HepG2 (cell line): Measurements from ENCODE around the gene FN1. TPM values are rescaled to one million over a fixed set of nuclear protein-coding genes. Genes with fewer than 3 reads are reported as not detected.

ENCODE experiments used
- EHMT2 ChIP-seq: fragments of 200-600 bp; sonication (generic); IDR thresholded peaks from 2 replicates; pipeline ENCODE4 v1.7.0; 2017; ENCODE audit warnings: antibody characterized with exemption, low read depth, low read length, borderline replicate concordance
- GATAD2A ChIP-seq: IDR thresholded peaks from 2 replicates; pipeline ENCODE4 v1.6.1; 2016
- KLF12 ChIP-seq: sonication (generic); formaldehyde crosslinking; IDR thresholded peaks from 2 replicates; pipeline ENCODE4 v1.4.0; 2020; ENCODE audit warnings: missing genetic modification reagents, borderline replicate concordance
- NONO ChIP-seq, 2 experiments: fragments of 450-650 bp in 1 of 2; sonication (generic) in 1 of 2; formaldehyde crosslinking in 1 of 2; IDR thresholded peaks in 1 of 2; conservative IDR thresholded peaks in 1 of 2; 2 replicates each; pipeline versions ENCODE4 v1.6.1 to v1.8.0; 2017 to 2022; ENCODE audit warnings: mild to moderate bottlenecking in 1 of 2, missing genetic modification reagents in 1 of 2, moderate library complexity in 1 of 2
- NPAS2 ChIP-seq: sonication (generic); formaldehyde crosslinking; IDR thresholded peaks from 2 replicates; pipeline ENCODE4 v1.8.0; 2022; ENCODE audit warnings: mild to moderate bottlenecking, missing genetic modification reagents, borderline replicate concordance
- RFXANK ChIP-seq: IDR thresholded peaks from 2 replicates; pipeline ENCODE4 v1.6.1; 2016
- TEAD3 ChIP-seq: optimal IDR thresholded peaks from 2 replicates; pipeline ENCODE3; 2016; ENCODE audit warnings: borderline replicate concordance
- THAP9 ChIP-seq: sonication (generic); formaldehyde crosslinking; IDR thresholded peaks from 2 replicates; pipeline ENCODE4; 2020; ENCODE audit warnings: missing genetic modification reagents, mild to moderate bottlenecking, borderline replicate concordance
- U2AF2 ChIP-seq: fragments of 200-400 bp; formaldehyde crosslinking; IDR thresholded peaks from 2 replicates; pipeline ENCODE4 v1.6.1; 2017; ENCODE audit warnings: low read depth, mild to moderate bottlenecking, low read length
- ZNF280B ChIP-seq: sonication (generic); formaldehyde crosslinking; IDR thresholded peaks from 2 replicates; pipeline ENCODE4 v1.5.0; 2020; ENCODE audit warnings: missing genetic modification reagents, mild to moderate bottlenecking, borderline replicate concordance
- ZNF407 ChIP-seq: sonication (generic); formaldehyde crosslinking; IDR thresholded peaks from one replicate; pipeline ENCODE4 v1.5.1; 2020; ENCODE audit warnings: mild to moderate bottlenecking, missing genetic modification reagents; ENCODE audit errors: not compliant biosample characterization
- ZNF432 ChIP-seq: sonication (generic); formaldehyde crosslinking; IDR thresholded peaks from 2 replicates; pipeline ENCODE4 v1.5.0; 2020; ENCODE audit warnings: missing genetic modification reagents, mild to moderate bottlenecking, borderline replicate concordance
- ZNF558 ChIP-seq: sonication (generic); formaldehyde crosslinking; IDR thresholded peaks from 2 replicates; pipeline ENCODE4 v1.9.0; 2022; ENCODE audit warnings: mild to moderate bottlenecking, missing genetic modification reagents, borderline replicate concordance
- ZNF639 ChIP-seq: conservative IDR thresholded peaks from 2 replicates; pipeline ENCODE4 v1.6.1; 2018; ENCODE audit warnings: missing genetic modification reagents
- polyA plus RNA-seq, 8 experiments: library from polyadenylated mRNA; depleted of rRNA in 3 of 8; stranded (reverse) in 7 of 8; unstranded in 1 of 8; fragments of >200 nt; fragmentation: Illumina TruSeq in 4 of 8; extraction: Trizol in 4 of 8; gene quantifications; 2 replicates each; pipeline versions ENCODE4 v1.2.1 to v1.2.3, GENCODE V29; 2011 to 2016; ENCODE audit warnings: low read depth in 4 of 8, missing spikeins in 1 of 8, mixed read lengths in 1 of 8; ENCODE audit not compliant: insufficient read depth in 1 of 8
- total RNA-seq, 5 experiments: library from RNA; depleted of rRNA; stranded (reverse); fragments of >200 nt; fragmentation: Illumina TruSeq; extraction: Trizol; gene quantifications; 2 replicates each; pipeline ENCODE4 v1.2.3, GENCODE V29; 2016; ENCODE audit warnings: low read depth in 1 of 5

Gene FN1
- total and polyA plus RNA-seq, 2 of the 13 experiments (the other 11 are each of a cell fraction or from before 2014, with no cell fraction given) = 1,847 to 6,471 TPM

- no peak for TF ChIP-seq THAP9
- peak; percentile 99 for TF ChIP-seq GATAD2A (CRISPR knock-in tag)
- TF ChIP-seq U2AF2 = no peak
- TF ChIP-seq KLF12 = no peak; the same call in 1 of the 2 replicates
- TF ChIP-seq ZNF407 (CRISPR knock-in tag) = no peak
- no peak for TF ChIP-seq ZNF280B (CRISPR knock-in tag)
- no peak for TF ChIP-seq NPAS2
- no peak; the same call in 1 of the 2 replicates for TF ChIP-seq EHMT2
- TF ChIP-seq TEAD3 (CRISPR knock-in tag) = peak; percentile 90
- no peak for TF ChIP-seq RFXANK (CRISPR knock-in tag)
- TF ChIP-seq ZNF558 = no peak
- TF ChIP-seq NONO (IDR thresholded peaks at IDR 0.05) = no peak
- TF ChIP-seq NONO (CRISPR knock-in tag; conservative IDR thresholded peaks at IDR 0.05) = 0 out of 2 replicates have a peak, but pooled peaks have one; percentile 18
- TF ChIP-seq ZNF639 (CRISPR knock-in tag) = no peak
- TF ChIP-seq ZNF432 (CRISPR knock-in tag) = no peak
Observed at GRCh38 chr2:215417400-215417951, 18.4 kb downstream of the FN1 start (continued).
